NCI-H2227 (cell line): Measurements from ENCODE around the gene SMPX.

Source experiments
- DNase-seq: peaks from one replicate; lab custom pipeline; 2025; ENCODE audit not compliant: unreplicated experiment; lab: John Stamatoyannopoulos, UW

Gene SMPX

GRCh38 chrX:21744721-21745120 lies 13.2 kb downstream of the SMPX start:
- DNase-seq, result no peak

GRCh38 chrX:21744060-21744459 lies 13.9 kb downstream of the SMPX start:
- no peak for DNase-seq

- peak; percentile 32 for DNase-seq
Measured at GRCh38 chrX:21741869-21742701, 15.8 kb downstream of the SMPX start.

GRCh38 chrX:21741364-21741763 lies 16.6 kb downstream of the SMPX start:
- DNase-seq, result no peak

- DNase-seq, result peak; percentile 45
Measured at GRCh38 chrX:21740329-21741274, 17.3 kb downstream of the SMPX start.

GRCh38 chrX:21738950-21739287 lies 19.0 kb downstream of the SMPX start:
- DNase-seq, result no peak

- peak; percentile 84 for DNase-seq
Measured at GRCh38 chrX:21738210-21738949, 19.5 kb downstream of the SMPX start.

GRCh38 chrX:21735768-21736127 lies 22.2 kb downstream of the SMPX start:
- DNase-seq, result no peak

GRCh38 chrX:21735038-21735767 lies 22.7 kb downstream of the SMPX start:
- DNase-seq, result no peak

GRCh38 chrX:21734175-21734574 lies 23.7 kb downstream of the SMPX start:
- DNase-seq, result no peak

GRCh38 chrX:21733705-21734104 lies 24.2 kb downstream of the SMPX start:
- no peak for DNase-seq

- DNase-seq, result no peak
Measured at GRCh38 chrX:21730026-21730425, 27.9 kb downstream of the SMPX start.

- DNase-seq, result no peak
Measured at GRCh38 chrX:21728276-21728968, 29.5 kb downstream of the SMPX start.

GRCh38 chrX:21725916-21726315 lies 32.0 kb downstream of the SMPX start:
- DNase-seq, result no peak

- peak; percentile 71 for DNase-seq
Measured at GRCh38 chrX:21725496-21725895, 32.4 kb downstream of the SMPX start.

GRCh38 chrX:21723814-21724213 lies 34.1 kb downstream of the SMPX start:
- no peak for DNase-seq

GRCh38 chrX:21723084-21723483 lies 34.8 kb downstream of the SMPX start:
- no peak for DNase-seq

GRCh38 chrX:21721195-21721594 lies 36.7 kb downstream of the SMPX start:
- no peak for DNase-seq

- DNase-seq, result no peak
Measured at GRCh38 chrX:21718575-21718974, 39.3 kb downstream of the SMPX start.

- DNase-seq, result no peak
Measured at GRCh38 chrX:21717802-21718201, 40.1 kb downstream of the SMPX start.
